HS-5 (cell line): ENCODE measurements around the gene KCNQ1OT1.

Experiments
- DNase-seq: peaks from one replicate; pipeline ENCODE4 v3.0.0-alpha.2; 2012; ENCODE audit warnings: low read depth

The KCNQ1OT1 gene

GRCh38 chr11:2570841-2571597 is 128.8 kb downstream of the KCNQ1OT1 start:
- no peak for DNase-seq

- DNase-seq = no peak
Observed at GRCh38 chr11:2570211-2570811, 129.5 kb downstream of the KCNQ1OT1 start.

DNA sequence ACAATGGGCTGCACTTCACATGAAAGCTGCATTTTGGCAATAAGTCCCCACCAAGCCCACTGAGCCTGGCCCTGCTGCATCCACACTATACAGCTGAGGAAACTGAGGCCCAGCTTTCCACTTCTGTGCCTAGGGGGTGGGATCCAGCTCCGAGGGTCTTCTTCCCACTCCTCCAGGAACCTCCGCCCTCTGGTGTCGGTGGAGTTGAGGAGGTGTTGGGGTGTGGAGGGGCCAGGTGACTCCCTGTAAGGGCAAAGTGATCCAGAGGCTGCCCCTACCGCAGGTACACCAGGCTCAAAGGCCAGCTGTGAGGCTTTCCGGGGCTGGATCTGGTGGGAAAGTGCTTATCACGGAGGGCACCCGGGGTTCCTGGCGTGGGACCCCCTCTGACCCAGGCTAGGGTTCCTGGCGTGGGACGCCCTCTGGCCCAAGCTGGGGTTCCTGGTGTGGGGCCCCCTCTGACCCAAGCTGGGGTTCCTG is 130.0 kb downstream of the KCNQ1OT1 start:
- DNase-seq = no peak

GRCh38 chr11:2569321-2569721 is 130.5 kb downstream of the KCNQ1OT1 start:
- no peak for DNase-seq

DNA sequence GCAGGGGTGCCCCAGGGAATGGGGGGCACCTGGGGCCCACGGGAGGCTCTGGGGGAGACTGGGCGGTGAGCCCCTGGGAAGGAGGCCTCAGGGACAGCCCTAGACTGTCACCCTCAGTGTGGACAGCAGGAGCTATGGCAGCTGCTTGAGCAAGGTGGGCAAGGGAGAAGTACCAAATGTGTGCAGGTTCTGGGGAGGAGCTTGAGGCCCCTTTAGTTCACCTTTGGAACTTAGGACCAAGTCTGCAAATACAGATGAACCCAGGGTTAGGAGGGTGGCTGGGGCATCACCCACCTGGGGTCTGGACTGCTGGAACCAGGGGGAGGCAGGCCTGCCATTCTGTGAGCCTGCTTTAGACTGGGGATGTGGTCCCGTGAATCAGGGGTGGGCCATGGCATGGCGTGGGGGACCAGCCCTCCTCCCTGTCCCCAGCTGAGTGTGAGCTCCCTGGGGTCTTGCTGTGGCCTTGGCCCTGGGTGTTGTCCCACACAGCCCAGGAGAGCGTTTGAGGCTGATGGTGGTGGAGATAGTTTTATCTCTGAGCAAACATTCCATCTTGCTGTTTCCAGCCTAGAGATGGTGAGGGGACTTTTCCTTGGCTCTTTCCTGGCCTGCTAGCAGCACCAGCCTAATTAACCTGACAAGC is 132.6 kb downstream of the KCNQ1OT1 start:
- DNase-seq = no peak

DNA sequence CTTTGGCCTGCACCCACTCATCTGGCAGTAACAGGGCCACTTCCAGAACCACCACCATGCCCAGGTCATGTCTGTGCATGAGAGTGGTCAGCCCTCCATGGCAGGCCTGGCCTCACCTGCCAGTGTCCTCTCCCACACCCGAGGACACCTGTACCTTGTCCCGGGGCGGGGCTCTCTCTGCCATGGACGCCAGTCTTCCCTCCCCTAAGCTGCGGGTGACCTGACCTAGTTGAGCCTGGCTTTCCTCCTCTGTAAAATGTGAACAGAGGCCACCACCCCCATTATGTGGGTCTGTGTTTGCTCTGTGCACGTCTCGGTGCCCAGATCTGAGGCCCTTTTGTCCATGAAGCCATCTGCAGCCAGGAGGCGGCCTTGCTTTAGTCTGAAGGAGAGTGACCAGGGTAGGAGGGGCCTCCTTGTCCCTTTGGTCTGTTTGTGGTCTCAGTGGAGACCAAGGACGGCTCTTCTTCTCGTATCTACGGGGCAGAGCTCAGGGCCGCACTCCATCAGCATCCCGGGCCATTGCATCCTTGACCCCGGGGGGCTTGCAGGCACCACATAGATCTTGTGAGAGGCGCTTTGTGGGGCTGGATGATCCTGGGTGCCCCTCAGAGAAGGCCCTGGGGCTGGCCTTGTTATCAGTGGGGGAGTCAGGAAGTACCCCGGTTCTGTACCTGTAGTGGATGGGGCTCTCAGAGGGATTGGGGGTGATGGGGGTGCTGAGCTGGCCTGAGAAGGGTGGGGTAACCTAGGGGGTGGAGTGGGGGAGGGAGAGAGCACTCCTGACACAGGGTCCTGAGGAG is 133.4 kb downstream of the KCNQ1OT1 start:
- no peak for DNase-seq

- DNase-seq = no peak
Observed at GRCh38 chr11:2565447-2566222, 134.2 kb downstream of the KCNQ1OT1 start.

DNA sequence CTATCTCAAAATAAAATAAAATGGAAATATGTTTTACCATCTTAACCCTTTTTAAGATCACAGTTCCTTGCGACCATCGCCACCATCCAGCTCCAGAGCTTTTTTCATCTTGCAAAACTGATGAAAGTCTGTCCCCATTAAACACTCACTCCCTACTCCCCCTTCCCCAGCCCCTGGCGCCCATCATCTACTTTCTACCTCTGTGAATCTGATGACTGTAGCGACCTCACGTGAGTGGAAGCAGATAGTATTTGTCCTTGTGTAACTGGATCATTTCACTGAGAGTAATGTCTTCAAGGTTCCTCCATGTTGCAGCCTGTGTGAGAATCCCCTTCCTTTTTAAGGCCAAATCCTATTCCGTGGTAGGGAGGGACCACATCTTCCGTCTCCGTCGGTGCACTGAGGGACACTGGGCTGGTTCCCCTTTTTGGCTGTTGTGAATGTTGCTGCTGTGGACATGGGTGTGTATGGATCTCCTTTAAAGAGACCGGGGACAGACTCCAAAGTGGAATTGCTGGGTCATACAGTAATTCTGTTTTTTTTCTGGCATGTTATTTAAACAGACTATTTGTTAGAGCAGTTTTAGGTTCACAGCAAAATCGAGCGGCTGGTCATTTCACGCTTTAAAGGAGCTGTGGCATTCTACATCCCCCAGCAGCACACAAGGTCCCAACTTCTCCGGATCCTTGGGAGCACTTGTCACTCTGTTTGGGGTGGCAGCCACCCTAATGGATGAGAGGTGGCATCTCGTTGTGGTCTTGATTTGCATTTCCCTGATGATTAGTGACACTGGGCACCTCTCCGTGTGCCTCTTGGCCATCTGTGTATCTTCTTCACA is 135.0 kb downstream of the KCNQ1OT1 start:
- DNase-seq = no peak

DNA sequence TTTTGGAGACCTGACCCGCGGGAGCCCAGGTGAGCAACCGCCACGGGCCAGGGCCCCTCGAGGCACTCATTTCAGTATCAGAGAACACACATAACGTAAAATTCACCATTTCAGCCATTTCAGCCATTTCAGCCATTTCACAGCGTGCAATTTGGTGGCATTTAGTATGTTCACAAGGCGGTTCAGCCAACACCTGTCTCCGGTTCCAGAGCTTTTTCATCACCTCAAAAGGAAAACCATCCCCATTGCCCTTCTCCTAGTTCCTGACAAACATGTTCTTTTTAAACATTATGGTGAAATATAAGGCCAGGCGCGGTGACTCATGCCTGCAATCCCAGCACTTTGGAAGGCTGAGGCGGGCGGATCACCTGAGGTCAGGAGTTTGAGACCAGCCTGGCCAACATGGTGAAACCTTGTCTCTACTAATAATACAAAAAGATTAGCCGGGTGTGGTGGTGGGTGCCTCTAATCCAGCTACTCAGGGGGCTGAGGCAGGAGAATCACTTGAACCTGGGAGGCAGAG is 135.7 kb downstream of the KCNQ1OT1 start:
- DNase-seq = no peak

DNA sequence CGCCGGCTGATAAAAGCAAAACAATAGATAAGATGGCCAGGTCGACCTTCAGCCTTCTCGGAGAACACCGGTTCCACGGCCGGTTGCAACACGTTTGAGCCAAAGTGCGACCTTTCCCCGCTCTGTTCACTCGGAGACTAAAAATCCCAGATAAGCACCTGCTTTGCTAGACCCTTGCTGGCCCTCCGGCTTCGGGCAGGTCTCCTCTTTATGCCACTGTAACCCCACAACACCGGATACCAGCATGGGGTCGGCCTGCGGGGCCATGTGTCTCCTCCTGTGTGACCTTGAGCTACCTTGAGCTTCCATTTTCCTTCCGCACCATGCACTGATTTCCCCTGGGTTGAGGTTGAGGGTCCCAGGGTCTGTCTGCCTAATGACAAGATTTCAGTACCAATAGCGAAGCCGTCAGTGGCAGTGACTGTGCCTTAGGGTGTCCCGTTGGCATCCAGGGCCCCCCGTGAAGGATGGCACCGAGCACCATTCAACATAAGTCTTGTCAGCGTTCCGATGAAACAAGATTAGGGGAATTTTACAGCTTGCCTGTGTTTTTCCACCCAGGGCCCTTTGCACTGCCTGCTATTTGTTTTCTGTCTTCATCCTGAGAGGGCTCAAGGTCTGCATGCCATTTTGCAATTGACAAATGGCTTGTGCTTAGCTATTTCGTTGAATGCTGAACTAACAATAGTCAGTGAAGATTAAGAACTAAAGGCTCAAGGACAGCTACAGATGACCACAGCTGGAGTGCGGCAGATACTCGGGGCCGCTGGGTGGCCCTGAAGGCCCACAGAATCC is 136.4 kb downstream of the KCNQ1OT1 start:
- no peak for DNase-seq

GRCh38 chr11:2562890-2563212 is 136.9 kb downstream of the KCNQ1OT1 start:
- no peak for DNase-seq

DNA sequence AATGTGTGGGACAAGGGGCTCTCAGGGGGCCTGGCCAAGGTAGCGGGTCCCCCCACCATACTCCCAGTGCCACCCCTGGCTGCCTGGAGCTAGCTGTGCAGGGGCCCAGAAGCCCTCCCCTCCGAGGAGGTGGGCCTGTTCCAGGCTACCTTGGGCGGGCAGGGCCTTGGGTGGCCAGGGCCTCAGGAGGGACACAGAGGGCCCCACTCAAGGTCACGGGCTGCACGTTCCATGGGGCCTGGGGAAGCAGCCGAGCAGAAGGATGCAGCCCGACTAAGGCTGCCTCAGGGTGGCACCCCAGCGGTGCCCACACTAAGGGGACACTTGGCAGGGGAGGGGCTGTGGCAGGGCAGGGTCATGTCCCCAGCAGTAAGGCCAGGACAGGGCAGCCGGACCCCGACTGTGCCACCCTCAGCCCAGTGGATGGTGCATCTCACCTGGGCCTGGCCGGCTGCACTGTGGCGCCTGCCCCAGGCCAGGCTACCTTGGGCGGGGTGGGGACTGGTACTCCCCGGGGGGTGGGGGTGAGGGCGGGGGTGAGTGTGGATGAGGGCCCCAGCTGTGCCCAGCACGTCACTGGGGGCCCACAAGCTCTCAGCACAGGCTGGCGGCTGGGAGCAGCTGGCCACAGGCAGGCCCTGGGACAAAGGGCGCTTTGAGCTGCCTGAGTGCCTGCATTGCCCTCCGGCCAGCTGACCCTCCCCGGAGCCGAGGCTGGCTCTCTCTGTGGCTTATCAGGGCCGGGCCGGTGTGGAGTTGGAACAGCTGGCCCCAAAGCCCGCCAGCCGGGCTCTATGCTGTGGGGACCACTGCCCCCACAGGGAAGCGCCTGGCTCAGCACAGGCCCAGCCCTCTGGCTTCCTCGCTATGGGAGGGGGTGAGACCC is 137.9 kb downstream of the KCNQ1OT1 start:
- DNase-seq = no peak

- DNase-seq = no peak
Observed at GRCh38 chr11:2559527-2560311, 140.1 kb downstream of the KCNQ1OT1 start.

- DNase-seq = no peak
Observed at GRCh38 chr11:2558861-2559526, 140.8 kb downstream of the KCNQ1OT1 start.

DNA sequence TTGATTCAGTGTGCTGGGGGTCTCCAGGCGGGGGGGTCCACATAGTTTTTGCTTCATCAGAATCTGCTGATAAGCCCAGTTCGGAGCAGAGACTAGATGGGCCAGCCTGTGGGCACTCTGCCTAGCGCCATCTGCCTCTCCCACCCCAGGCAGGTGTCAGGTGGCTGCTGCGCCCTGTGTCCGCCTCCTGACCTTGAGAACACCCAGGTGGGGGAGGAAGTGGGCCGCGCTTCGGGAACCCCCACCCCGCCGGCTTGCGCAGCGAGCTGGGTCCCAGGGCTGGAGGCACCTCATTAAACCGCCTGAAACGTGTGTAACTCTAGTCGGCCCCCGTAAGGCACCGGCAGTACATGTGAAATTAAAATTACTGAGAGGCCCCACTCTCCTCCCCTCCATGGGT is 141.4 kb downstream of the KCNQ1OT1 start:
- no peak for DNase-seq
